GM12878 (cell line): Measurements from ENCODE around the gene NSUN7. TPM values are rescaled to one million over a fixed set of nuclear protein-coding genes. Genes with fewer than 3 reads are reported as not detected.

Experiments used
- ATAC-seq: fragments of 200-7000 bp; cut with Tn5 transposase; 3 replicates; pipeline ENCODE4 v1.9.1; 2020; ENCODE audit warnings: mild to moderate bottlenecking, moderate library complexity
- BruUV-seq: library from RNA; stranded (reverse); fragments of 400-500 nt; replicated peaks from 2 replicates; lab custom pipeline; 2021; lab: Mats Ljungman, UMichigan
- CTCF ChIA-PET: fragments of 300-600 bp; sonication (Branson Sonifier 250); formaldehyde crosslinking; extraction: SDS; loops from one replicate; lab custom pipeline; 2021; ENCODE audit warnings: inconsistent platforms; lab: Yijun Ruan, JAX
- POLR2A ChIA-PET: fragments of 350-600 bp; formaldehyde crosslinking; extraction: SDS; loops from one replicate; lab custom pipeline; 2021; ENCODE audit warnings: inconsistent platforms; lab: Charles Lee
- RAD21 ChIA-PET: fragments of 300-600 bp; sonication (Branson Sonifier 250); formaldehyde crosslinking; loops from one replicate; lab custom pipeline; 2023; ENCODE audit warnings: antibody characterized with exemption; ENCODE audit not compliant: unreplicated experiment; lab: Charles Lee
- SMC1A ChIA-PET: fragments of 300-600 bp; sonication (Branson Sonifier 250); formaldehyde crosslinking; loops from one replicate; lab custom pipeline; 2023; ENCODE audit not compliant: unreplicated experiment, uncharacterized antibody; lab: Charles Lee
- DNase-seq: peaks from one replicate; pipeline ENCODE4 v3.0.0-alpha.2; 2011; ENCODE audit warnings: low read depth, low spot score
- FAIRE-seq: peaks from 3 replicates; lab custom pipeline; 2011; peaks lifted over from hg19 to GRCh38; lab: Jason Lieb, UNC
- H2AFZ ChIP-seq: 2 replicates; pipeline ENCODE4 v1.6.0; 2011; ENCODE audit warnings: low read depth, low read length, control low read depth; ENCODE audit not compliant: control insufficient read depth
- H3K27ac ChIP-seq: 2 replicates; pipeline ENCODE4 v1.5.1; 2011; ENCODE audit warnings: control low read depth; ENCODE audit not compliant: control insufficient read depth, insufficient read depth
- H3K27me3 ChIP-seq, 2 experiments: replicated peaks in 1 of 2; 2 replicates each; pipeline versions ENCODE4 v1.6.0 to v1.6.1; 2011; ENCODE audit warnings: low read length in 1 of 2; ENCODE audit not compliant: control insufficient read depth in 2 of 2, insufficient read depth in 2 of 2
- H3K36me3 ChIP-seq, 2 experiments: 2 replicates each; pipeline ENCODE4 v1.5.1; 2011; ENCODE audit warnings: low read length in 1 of 2; ENCODE audit not compliant: control insufficient read depth in 2 of 2, insufficient read depth in 2 of 2
- H3K4me1 ChIP-seq: 2 replicates; pipeline ENCODE4 v1.6.1; 2011; ENCODE audit warnings: mild to moderate bottlenecking, low read length, moderate library complexity, mixed read lengths; ENCODE audit not compliant: control insufficient read depth, insufficient read depth
- H3K4me2 ChIP-seq: 2 replicates; pipeline ENCODE4 v1.6.0; 2011; ENCODE audit warnings: control low read depth; ENCODE audit not compliant: control insufficient read depth, insufficient read depth
- H3K4me3 ChIP-seq: fragments of 200-600 bp; sonication (generic); 2 replicates; pipeline ENCODE4 v1.5.1; 2016
- H3K79me2 ChIP-seq: 2 replicates; pipeline ENCODE4 v1.6.0; 2011; ENCODE audit warnings: low read length; ENCODE audit not compliant: control insufficient read depth, insufficient read depth
- H3K9ac ChIP-seq: 2 replicates; pipeline ENCODE4 v1.8.0; 2011; ENCODE audit warnings: low read length, control low read depth, mixed read lengths; ENCODE audit not compliant: control insufficient read depth, insufficient read depth
- H3K9me3 ChIP-seq: replicated peaks from 3 replicates; pipeline ENCODE4 v1.5.1; 2011; ENCODE audit warnings: mild to moderate bottlenecking, low read length; ENCODE audit not compliant: control insufficient read depth, insufficient read depth
- H4K20me1 ChIP-seq: 2 replicates; pipeline ENCODE4 v1.6.0; 2011; ENCODE audit not compliant: control insufficient read depth, insufficient read depth
- CREB1 ChIP-seq: IDR thresholded peaks from 2 replicates; pipeline ENCODE4 v1.6.1; 2012; ENCODE audit warnings: low read depth, mild to moderate bottlenecking, inconsistent platforms
- CTCF ChIP-seq, 3 experiments: IDR thresholded peaks in 2 of 3; conservative IDR thresholded peaks in 1 of 3; 2 replicates each; pipeline ENCODE4 v1.5.1; 2011; ENCODE audit warnings: low read depth in 3 of 3, low read length in 3 of 3, mild to moderate bottlenecking in 3 of 3, control low read depth in 2 of 3, moderate library complexity in 2 of 3, inconsistent platforms in 1 of 3, mixed read lengths in 1 of 3; ENCODE audit not compliant: control insufficient read depth in 2 of 3, insufficient read depth in 1 of 3; ENCODE audit errors: extremely low read depth in 1 of 3
- E4F1 ChIP-seq: fragments of 450-650 bp; IDR thresholded peaks from 2 replicates; pipeline ENCODE4 v1.6.1; 2018; ENCODE audit warnings: borderline replicate concordance, mild to moderate bottlenecking; ENCODE audit not compliant: partially characterized antibody
- KAT2A ChIP-seq: conservative IDR thresholded peaks from 2 replicates; pipeline ENCODE4 v1.6.1; 2011; ENCODE audit warnings: low read depth, low read length; ENCODE audit not compliant: control insufficient read depth
- MEF2A ChIP-seq: IDR thresholded peaks from 2 replicates; pipeline ENCODE4 v1.6.1; 2011; ENCODE audit warnings: low read depth, mild to moderate bottlenecking, low read length, moderate library complexity; ENCODE audit not compliant: insufficient read depth
- NBN ChIP-seq: fragments of 450-650 bp; IDR thresholded peaks from 2 replicates; pipeline ENCODE4 v1.6.1; 2016
- RAD21 ChIP-seq: IDR thresholded peaks from 2 replicates; pipeline ENCODE4 v1.6.1; 2011; ENCODE audit warnings: mild to moderate bottlenecking, low read depth, low read length, moderate library complexity; ENCODE audit not compliant: insufficient read depth
- SMC3 ChIP-seq: IDR thresholded peaks from 2 replicates; pipeline ENCODE4 v1.6.1; 2011; ENCODE audit warnings: low read length, improper control_type of control experiment, borderline replicate concordance
- TCF3 ChIP-seq: IDR thresholded peaks from 2 replicates; pipeline ENCODE4 v1.6.1; 2012; ENCODE audit warnings: low read depth, mild to moderate bottlenecking, low read length, borderline replicate concordance; ENCODE audit not compliant: insufficient read depth
- ZNF384 ChIP-seq: IDR thresholded peaks from 2 replicates; pipeline ENCODE4 v1.6.1; 2012; ENCODE audit warnings: low read depth, mild to moderate bottlenecking, low read length, improper control_type of control experiment, borderline replicate concordance
- WGBS: methylation state at CpG from one replicate; pipeline ENCODE4 v1.1.6; 2016; ENCODE audit warnings: low lambda C conversion rate; ENCODE audit not compliant: insufficient replicate concordance, insufficient coverage; ENCODE audit errors: missing lambda C conversion rate; 5-methylcytosine and 5-hydroxymethylcytosine counted together
- in situ Hi-C: fragments of 300-500 bp; cut with MboI; formaldehyde crosslinking; loops from 9 replicates; pipeline ENCODE4 v1.14.3; 2018; ENCODE audit warnings: mixed read lengths
- intact Hi-C: fragments of 100-400 bp; cut with micrococcal nuclease; formaldehyde crosslinking; loops from one replicate; pipeline ENCODE4 v1.14.2; 2022; ENCODE audit not compliant: unreplicated experiment
- polyA plus RNA-seq, 11 experiments: library from polyadenylated mRNA; depleted of rRNA in 4 of 11; unstranded in 6 of 11; stranded (reverse) in 5 of 11; fragments of >200 nt; fragmentation: Nextera tagmentation in 4 of 11; fragmentation: Illumina TruSeq in 1 of 11; extraction: Ambion mirVana in 4 of 11; extraction: Trizol in 1 of 11; gene quantifications; 1 replicate in 1 of 11; 2 replicates in 10 of 11; pipeline versions ENCODE4 v1.2.1 to v1.2.3, GENCODE V29; 2011 to 2016; ENCODE audit warnings: inconsistent platforms in 2 of 11, missing spikeins in 2 of 11, low read depth in 1 of 11
- total RNA-seq, 4 experiments: library from RNA; depleted of rRNA in 3 of 4; stranded (reverse); fragments of >200 nt in 3 of 4; fragmentation: Illumina TruSeq in 1 of 4; extraction: Trizol in 1 of 4; gene quantifications; 2 replicates each; pipeline versions ENCODE4 v1.2.1 to v1.2.3, GENCODE V29; 2013 to 2021

The NSUN7 gene
- total and polyA plus RNA-seq, 10 of the 15 experiments (the other 5 are each of a cell fraction or from before 2014, with no cell fraction given), result 0.02 to 0.21 (median 0.15) TPM; not detected in 3

GRCh38 chr4:40736910-40737309 is 12.8 kb upstream of the NSUN7 start:
- no peaks in the 10 kb centered on the region for H3K79me2 ChIP-seq

More at GRCh38 chr4:40736910-40737309, 12.8 kb upstream of the NSUN7 start:
- SMC1A ChIA-PET, result interaction anchor here (1.0 to 7.7 kb wide), 11 partner anchors 10 to 188 kb away, joined by 3 to 133 read pairs (median 6); no protein-coding TSS in a partner anchor
- no peak for TF ChIP-seq E4F1
- no peak for TF ChIP-seq TCF3
- peak; percentile 90; the same call in 1 of the 2 replicates for TF ChIP-seq SMC3
- no peak for TF ChIP-seq KAT2A
- no peak for TF ChIP-seq CREB1
- TF ChIP-seq MEF2A, result no peak
- no peak for TF ChIP-seq NBN
- peak; percentile 38; the same call in 1 of the 2 replicates for TF ChIP-seq ZNF384
- TF ChIP-seq RAD21, result peak; percentile 94
- peak; percentile 43 to 68 (median 47); a peak in 5 of 6 replicates for TF ChIP-seq CTCF (IDR thresholded peaks at IDR 0.05 in 2 of 3, conservative IDR thresholded peaks at IDR 0.05 in 1 of 3; ENCODE audit: control insufficient read depth in 2 of 3, extremely low read depth in 1 of 3, insufficient read depth in 1 of 3, low read depth in 3 of 3, low read length in 3 of 3)
- intact Hi-C loops (loop anchor here (1.0 to 10.0 kb wide), 3 partner anchors 106 to 478 kb away; partner anchors contain the start of gene APBB2), in situ Hi-C loops (loop anchor here (5.0 to 10.0 kb wide), 2 partner anchors 160 to 478 kb away; partner anchors contain the start of gene APBB2)
- no peaks in the 10 kb centered on the region for H4K20me1 ChIP-seq
- no peaks in the 10 kb centered on the region for H3K36me3 ChIP-seq
- FAIRE-seq (no peak), ATAC-seq (peak; percentile 84), DNase-seq (no peak)
- H3K9ac ChIP-seq, result no peak overlapping the region
- POLR2A ChIA-PET, result interaction anchor here (0.6 to 1.0 kb wide), 2 partner anchors 160 to 163 kb away, joined by 3 read pairs; no protein-coding TSS in a partner anchor
- H3K4me1 ChIP-seq, result no peaks in the 10 kb centered on the region
- H3K4me2 ChIP-seq, result no peak overlapping the region
- no peaks in the 10 kb centered on the region for H3K27me3 ChIP-seq
- no peak overlapping the region for H3K4me3 ChIP-seq
- RAD21 ChIA-PET, result interaction anchor here (0.8 to 3.9 kb wide), 8 partner anchors 100 to 411 kb away, joined by 3 to 17 read pairs (median 6); no protein-coding TSS in a partner anchor
- 61% methylated on average over 1 of the region's 1 CpG for WGBS
- no peak overlapping the region for H2AFZ ChIP-seq
- BruUV-seq, result no TSS peak
- no peaks in the 10 kb centered on the region for H3K9me3 ChIP-seq
- H3K27ac ChIP-seq, result no peak overlapping the region
- CTCF ChIA-PET, result interaction anchor here (0.9 to 8.6 kb wide), 16 partner anchors 10 to 681 kb away, joined by 3 to 224 read pairs (median 4); partner anchors contain the start of gene NSUN7
